ENCODE results near the gene SCOC.

The SCOC gene

GRCh38 chr4:140373328-140374129 is at the start of gene SCOC:
SCOC (plus strand) TSS chr4:140373646; CDS start chr4:140379171, 5,525 bp downstream.
- DNase-seq (peak; percentile 95), ATAC-seq (peak; percentile 95)
- H3K27ac Mint-ChIP-seq: no peak within 1 kb of the TSS
- H3K9me3 Mint-ChIP-seq: no peaks in the 10 kb centered on the region
- peaks cover 35% of the 10 kb centered on the region for H3K4me1 Mint-ChIP-seq
- no peaks in the 10 kb centered on the region for H3K27me3 Mint-ChIP-seq
- no peaks in the 10 kb centered on the region for H3K36me3 Mint-ChIP-seq (ENCODE audit: low read depth)
- no peak within 1 kb of the TSS for H3K4me3 Mint-ChIP-seq

DNA sequence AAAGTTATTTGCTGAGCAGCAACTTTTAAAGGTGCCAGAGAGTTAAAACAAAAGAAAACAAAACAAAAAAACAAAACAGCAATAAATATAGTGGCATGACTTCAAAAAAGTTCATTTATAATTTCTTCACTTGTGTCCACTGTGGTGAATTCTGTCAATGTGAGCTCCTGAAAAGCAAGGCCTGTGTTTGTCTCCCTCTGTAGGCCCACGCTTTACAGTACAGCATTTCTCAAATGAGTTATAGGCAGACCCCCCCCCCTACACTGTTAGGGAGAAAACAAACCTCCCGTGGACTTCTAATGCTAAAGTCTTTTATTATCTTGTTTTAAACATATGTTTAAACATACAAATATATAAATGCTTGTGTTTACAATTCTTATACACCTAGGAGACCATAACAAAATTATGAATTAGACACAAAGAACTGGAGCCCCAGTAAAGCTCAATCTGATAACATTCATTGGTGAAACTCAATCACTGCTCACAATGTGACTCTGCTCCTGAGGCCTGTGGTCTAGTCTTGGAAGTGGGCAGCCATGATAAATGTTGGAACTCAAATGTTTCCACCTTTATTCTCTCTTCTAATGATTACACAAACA is 47.0 kb upstream of the SCOC start:
- Mint-ChIP-seq H3K9me3 (peaks cover under 1% of the 10 kb centered on the region), H3K27ac (no peak overlapping the region), H3K4me3 (no peak overlapping the region), H3K4me1 (peaks cover 3% of the 10 kb centered on the region), H3K27me3 (no peaks in the 10 kb centered on the region), H3K36me3 (ENCODE audit: low read depth) (no peaks in the 10 kb centered on the region)
- DNase-seq (no peak), ATAC-seq (no peak)

GRCh38 chr4:140330311-140330900 is 43.0 kb upstream of the SCOC start:
- no peak overlapping the region for H3K27ac Mint-ChIP-seq
- H3K36me3 Mint-ChIP-seq (ENCODE audit: low read depth): no peaks in the 10 kb centered on the region
- H3K9me3 Mint-ChIP-seq: no peaks in the 10 kb centered on the region
- H3K4me3 Mint-ChIP-seq: no peak overlapping the region
- no peak for ATAC-seq
- peaks cover 4% of the 10 kb centered on the region for H3K4me1 Mint-ChIP-seq
- no peak for DNase-seq
- no peaks in the 10 kb centered on the region for H3K27me3 Mint-ChIP-seq

- DNase-seq (no peak), ATAC-seq (no peak)
- Mint-ChIP-seq H3K36me3 (ENCODE audit: low read depth) (no peaks in the 10 kb centered on the region), H3K9me3 (no peaks in the 10 kb centered on the region), H3K27ac (no peak overlapping the region), H3K4me1 (peaks cover 4% of the 10 kb centered on the region), H3K27me3 (no peaks in the 10 kb centered on the region), H3K4me3 (no peak overlapping the region)
These were observed 42.2 kb upstream of the SCOC start for GRCh38 chr4:140331245-140331644.

DNA sequence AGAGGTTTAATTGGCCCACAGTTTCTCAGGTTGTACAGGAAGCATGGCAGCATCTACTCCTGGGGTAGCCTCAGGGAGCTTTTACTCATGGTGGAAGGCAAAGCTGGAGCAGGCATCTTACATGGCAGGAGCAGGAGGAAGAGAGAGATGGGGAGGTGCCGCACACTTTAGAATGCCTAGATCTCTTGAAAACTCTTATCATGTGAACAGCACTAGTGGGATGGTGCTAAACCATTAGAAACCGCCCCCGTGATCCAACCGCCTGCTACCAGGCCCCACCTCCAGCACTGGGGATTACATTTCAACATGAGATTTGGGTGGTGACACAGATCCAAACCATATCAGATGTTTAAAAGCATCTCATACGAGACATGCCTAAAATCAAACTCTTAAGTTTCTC is 41.6 kb upstream of the SCOC start:
- H3K9me3 Mint-ChIP-seq: no peaks in the 10 kb centered on the region
- no peak overlapping the region for H3K4me3 Mint-ChIP-seq
- no peak for ATAC-seq

GRCh38 chr4:140332734-140333133 is 40.7 kb upstream of the SCOC start:
- H3K27ac Mint-ChIP-seq: no peak overlapping the region
- no peaks in the 10 kb centered on the region for H3K9me3 Mint-ChIP-seq
- DNase-seq (no peak), ATAC-seq (no peak)
- H3K36me3 Mint-ChIP-seq (ENCODE audit: low read depth): no peaks in the 10 kb centered on the region
- H3K4me3 Mint-ChIP-seq: no peak overlapping the region
- no peaks in the 10 kb centered on the region for H3K27me3 Mint-ChIP-seq
- peaks cover 4% of the 10 kb centered on the region for H3K4me1 Mint-ChIP-seq

More for the DNA sequence above, 41.6 kb upstream of the SCOC start:
- H3K27me3 Mint-ChIP-seq: no peaks in the 10 kb centered on the region
- no peaks in the 10 kb centered on the region for H3K36me3 Mint-ChIP-seq (ENCODE audit: low read depth)
- no peak overlapping the region for H3K27ac Mint-ChIP-seq
- DNase-seq: no peak
- peaks cover 4% of the 10 kb centered on the region for H3K4me1 Mint-ChIP-seq

GRCh38 chr4:140333523-140333922 is 39.9 kb upstream of the SCOC start:
- peaks cover 4% of the 10 kb centered on the region for H3K4me1 Mint-ChIP-seq
- no peak overlapping the region for H3K4me3 Mint-ChIP-seq
- H3K27me3 Mint-ChIP-seq: peaks cover 2% of the 10 kb centered on the region
- no peak for DNase-seq
- H3K27ac Mint-ChIP-seq: no peak overlapping the region
- no peaks in the 10 kb centered on the region for H3K9me3 Mint-ChIP-seq
- no peaks in the 10 kb centered on the region for H3K36me3 Mint-ChIP-seq (ENCODE audit: low read depth)
- ATAC-seq: no peak

DNA sequence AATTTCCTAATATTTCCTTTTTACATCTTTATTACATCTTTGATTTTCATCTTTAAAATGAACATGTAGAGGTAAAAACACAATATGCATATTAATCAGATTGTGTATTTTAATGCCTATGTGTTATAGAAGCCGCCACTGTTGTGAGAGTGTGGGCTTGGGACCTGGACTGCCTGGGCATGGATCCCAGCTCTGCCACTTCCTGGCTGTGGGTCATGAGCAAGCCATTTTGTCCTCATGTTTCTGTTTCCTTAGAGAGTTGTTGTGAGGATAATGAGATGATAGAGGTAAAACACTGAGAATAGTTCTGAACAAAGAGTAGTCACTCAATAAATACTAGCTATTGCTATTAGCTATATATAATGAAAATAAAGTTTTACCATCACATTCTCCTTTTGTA is 38.4 kb upstream of the SCOC start:
- Mint-ChIP-seq H3K27me3 (peaks cover 3% of the 10 kb centered on the region), H3K27ac (no peak overlapping the region), H3K4me1 (peaks cover 4% of the 10 kb centered on the region), H3K9me3 (no peaks in the 10 kb centered on the region), H3K4me3 (no peak overlapping the region), H3K36me3 (ENCODE audit: low read depth) (no peaks in the 10 kb centered on the region)
- ATAC-seq (no peak), DNase-seq (no peak)

DNA sequence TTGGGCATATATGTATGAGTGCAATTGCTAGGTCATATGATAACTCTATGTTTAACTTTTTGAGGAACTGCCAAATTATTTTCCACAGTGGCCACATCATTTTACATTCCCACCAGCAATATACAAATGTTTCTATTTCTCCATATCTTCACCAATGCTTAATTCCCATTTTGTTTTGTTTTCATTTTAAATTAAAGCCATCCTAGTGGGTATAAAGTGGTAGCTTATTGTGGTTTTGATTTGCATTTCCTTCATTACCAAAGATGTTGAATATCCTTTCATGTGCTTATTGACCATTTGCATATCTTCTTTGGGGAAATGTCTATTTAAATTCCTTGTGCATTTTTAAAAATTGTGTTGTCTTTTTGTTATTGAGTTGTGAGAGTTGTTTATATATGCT is 36.7 kb upstream of the SCOC start:
- H3K27ac Mint-ChIP-seq: no peak overlapping the region
- H3K4me1 Mint-ChIP-seq: no peaks in the 10 kb centered on the region
- H3K36me3 Mint-ChIP-seq (ENCODE audit: low read depth): no peaks in the 10 kb centered on the region
- DNase-seq (no peak), ATAC-seq (no peak)
- no peaks in the 10 kb centered on the region for H3K9me3 Mint-ChIP-seq
- H3K27me3 Mint-ChIP-seq: peaks cover 4% of the 10 kb centered on the region
- no peak overlapping the region for H3K4me3 Mint-ChIP-seq

- Mint-ChIP-seq H3K27ac (no peak overlapping the region), H3K9me3 (no peaks in the 10 kb centered on the region), H3K27me3 (peaks cover 16% of the 10 kb centered on the region), H3K36me3 (ENCODE audit: low read depth) (no peaks in the 10 kb centered on the region), H3K4me3 (no peak overlapping the region), H3K4me1 (peaks cover 2% of the 10 kb centered on the region)
- DNase-seq: no peak
- ATAC-seq: no peak
These were observed 30.8 kb upstream of the SCOC start for GRCh38 chr4:140342620-140343019.

DNA sequence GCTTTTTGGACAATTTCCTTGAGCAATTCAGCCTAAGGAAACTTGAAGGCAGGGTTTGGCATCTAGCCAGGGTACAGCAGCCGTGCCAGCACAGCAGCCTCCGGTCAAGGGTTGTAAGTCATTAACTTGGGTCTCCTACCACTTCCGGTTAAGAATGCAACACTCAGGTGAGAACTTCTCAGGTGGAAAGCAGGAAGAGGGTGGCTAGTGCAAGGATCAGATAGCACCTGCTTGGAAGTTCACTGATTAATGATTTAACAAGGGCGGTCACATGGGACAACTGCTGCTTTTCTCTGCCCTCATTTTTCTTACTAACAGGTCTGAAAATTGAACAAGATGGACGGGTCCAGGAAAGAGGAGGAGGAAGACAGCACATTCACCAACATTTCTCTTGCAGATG is 30.1 kb upstream of the SCOC start:
- H3K27ac Mint-ChIP-seq: no peak overlapping the region
- no peak overlapping the region for H3K4me3 Mint-ChIP-seq
- DNase-seq: no peak

GRCh38 chr4:140344101-140344500 is 29.3 kb upstream of the SCOC start:
- Mint-ChIP-seq H3K4me3 (no peak overlapping the region), H3K9me3 (no peaks in the 10 kb centered on the region), H3K36me3 (ENCODE audit: low read depth) (no peaks in the 10 kb centered on the region), H3K27ac (no peak overlapping the region), H3K27me3 (peaks cover 14% of the 10 kb centered on the region), H3K4me1 (peaks cover 2% of the 10 kb centered on the region)
- ATAC-seq: no peak
- DNase-seq: no peak

More for the DNA sequence above, 30.1 kb upstream of the SCOC start:
- H3K9me3 Mint-ChIP-seq: no peaks in the 10 kb centered on the region
- H3K4me1 Mint-ChIP-seq: peaks cover 2% of the 10 kb centered on the region
- ATAC-seq: no peak
- peaks cover 15% of the 10 kb centered on the region for H3K27me3 Mint-ChIP-seq
- no peaks in the 10 kb centered on the region for H3K36me3 Mint-ChIP-seq (ENCODE audit: low read depth)

GRCh38 chr4:140344621-140345020 is 28.8 kb upstream of the SCOC start:
- H3K4me3 Mint-ChIP-seq: no peak overlapping the region
- H3K27ac Mint-ChIP-seq: no peak overlapping the region
- peaks cover 2% of the 10 kb centered on the region for H3K4me1 Mint-ChIP-seq
- ATAC-seq: no peak
- peaks cover 14% of the 10 kb centered on the region for H3K27me3 Mint-ChIP-seq
- no peaks in the 10 kb centered on the region for H3K36me3 Mint-ChIP-seq (ENCODE audit: low read depth)
- no peak for DNase-seq
- H3K9me3 Mint-ChIP-seq: no peaks in the 10 kb centered on the region

- Mint-ChIP-seq H3K27me3 (peaks cover 13% of the 10 kb centered on the region), H3K9me3 (no peaks in the 10 kb centered on the region), H3K36me3 (ENCODE audit: low read depth) (no peaks in the 10 kb centered on the region), H3K27ac (no peak overlapping the region), H3K4me3 (no peak overlapping the region), H3K4me1 (peaks cover 2% of the 10 kb centered on the region)
- ATAC-seq (no peak), DNase-seq (no peak)
These were observed 27.3 kb upstream of the SCOC start for GRCh38 chr4:140346136-140346535.

GRCh38 chr4:140349816-140350215 is 23.6 kb upstream of the SCOC start:
- ATAC-seq: no peak
- DNase-seq: no peak
- Mint-ChIP-seq H3K4me1 (peaks cover 11% of the 10 kb centered on the region), H3K36me3 (ENCODE audit: low read depth) (no peaks in the 10 kb centered on the region), H3K27ac (no peak overlapping the region), H3K9me3 (no peaks in the 10 kb centered on the region), H3K4me3 (no peak overlapping the region), H3K27me3 (peaks cover 2% of the 10 kb centered on the region)

Data from activated naive CD8-positive, alpha-beta T cell treated with anti-CD3 and anti-CD28 coated beads, Interleukin-2, amount 50 U/mL, for 24 hours (primary cell).